GM12878 (cell line): ENCODE results near the gene SEC14L6. TPM values are rescaled to one million over a fixed set of nuclear protein-coding genes. Genes with fewer than 3 reads are reported as not detected.

ENCODE experiments used
- BCL3 ChIP-seq: IDR thresholded peaks from 2 replicates; pipeline ENCODE4 v1.6.1; 2011; ENCODE audit warnings: borderline replicate concordance, low read depth, mild to moderate bottlenecking, moderate library complexity, low read length; ENCODE audit not compliant: insufficient read depth, poor library complexity, severe bottlenecking
- BCLAF1 ChIP-seq: fragments of 450-650 bp; IDR thresholded peaks from 2 replicates; pipeline ENCODE4 v1.6.1; 2017; ENCODE audit warnings: antibody characterized with exemption, mild to moderate bottlenecking, moderate library complexity
- BRCA1 ChIP-seq: IDR thresholded peaks from 2 replicates; pipeline ENCODE4 v1.6.1; 2011; ENCODE audit warnings: low read depth, low read length, improper control_type of control experiment
- FOXM1 ChIP-seq: IDR thresholded peaks from 2 replicates; pipeline ENCODE4 v1.6.1; 2012; ENCODE audit warnings: low read depth, mild to moderate bottlenecking, inconsistent platforms, low read length, moderate library complexity
- NFYA ChIP-seq: IDR thresholded peaks from 2 replicates; pipeline ENCODE4 v1.6.1; 2011; ENCODE audit warnings: low read depth, mild to moderate bottlenecking, low read length, improper control_type of control experiment, borderline replicate concordance
- RELB ChIP-seq: fragments of 450-650 bp; IDR thresholded peaks from 2 replicates; pipeline ENCODE4 v1.6.1; 2017; ENCODE audit warnings: low read depth, mild to moderate bottlenecking, moderate library complexity
- polyA plus RNA-seq, 11 experiments: library from polyadenylated mRNA; depleted of rRNA in 4 of 11; unstranded in 6 of 11; stranded (reverse) in 5 of 11; fragments of >200 nt; fragmentation: Nextera tagmentation in 4 of 11; fragmentation: Illumina TruSeq in 1 of 11; extraction: Ambion mirVana in 4 of 11; extraction: Trizol in 1 of 11; gene quantifications; 1 replicate in 1 of 11; 2 replicates in 10 of 11; pipeline versions ENCODE4 v1.2.1 to v1.2.3, GENCODE V29; 2011 to 2016; ENCODE audit warnings: inconsistent platforms in 2 of 11, missing spikeins in 2 of 11, low read depth in 1 of 11
- total RNA-seq, 4 experiments: library from RNA; depleted of rRNA in 3 of 4; stranded (reverse); fragments of >200 nt in 3 of 4; fragmentation: Illumina TruSeq in 1 of 4; extraction: Trizol in 1 of 4; gene quantifications; 2 replicates each; pipeline versions ENCODE4 v1.2.1 to v1.2.3, GENCODE V29; 2013 to 2021

Gene SEC14L6
- total and polyA plus RNA-seq, 10 of the 15 experiments (the other 5 are each of a cell fraction or from before 2014, with no cell fraction given), result not detected

- TF ChIP-seq FOXM1 (no peak), BCL3 (no peak), RELB (no peak), BRCA1 (no peak), NFYA (no peak), BCLAF1 (no peak)
Observed at GRCh38 chr22:30486661-30487115, 59.9 kb downstream of the SEC14L6 start (continued).
